K562 (cell line): ENCODE data around the gene ECHDC3. TPM values are rescaled to one million over a fixed set of nuclear protein-coding genes. Genes with fewer than 3 reads are reported as not detected.

Source experiments
- ARHGAP35 ChIP-seq: fragments of 450-650 bp; IDR thresholded peaks from 2 replicates; pipeline ENCODE4 v1.6.1; 2018; ENCODE audit not compliant: partially characterized antibody
- CCNT2 ChIP-seq: IDR thresholded peaks from 2 replicates; pipeline ENCODE4 v1.6.1; 2011; ENCODE audit warnings: borderline replicate concordance, low read depth, mild to moderate bottlenecking, moderate library complexity, mixed read lengths, low read length; ENCODE audit not compliant: insufficient read length; ENCODE audit errors: extremely low read depth
- DPF2 ChIP-seq: fragments of 450-650 bp; IDR thresholded peaks from 2 replicates; pipeline ENCODE4 v1.6.1; 2016
- FOSL1 ChIP-seq: fragments of 200-800 bp; sonication (Bioruptor generic); conservative IDR thresholded peaks from 2 replicates; pipeline ENCODE4 v1.6.1; 2016; ENCODE audit warnings: missing genetic modification characterization, missing compliant biosample characterization
- FOXK2 ChIP-seq, 2 experiments: fragments of 450-650 bp; IDR thresholded peaks in 1 of 2; conservative IDR thresholded peaks in 1 of 2; 2 replicates each; pipeline ENCODE4 v1.6.1; 2016; ENCODE audit warnings: low read depth in 2 of 2, mild to moderate bottlenecking in 1 of 2
- HMG20A ChIP-seq: fragments of 450-650 bp; formaldehyde crosslinking; conservative IDR thresholded peaks from 2 replicates; pipeline ENCODE4 v1.4.0; 2020; ENCODE audit warnings: mild to moderate bottlenecking, mixed read lengths
- KLF16 ChIP-seq: IDR thresholded peaks from 2 replicates; pipeline ENCODE4 v1.6.1; 2016; ENCODE audit warnings: antibody characterized with exemption
- MAFK ChIP-seq: IDR thresholded peaks from 2 replicates; pipeline ENCODE4 v1.6.1; 2011; ENCODE audit warnings: low read length, improper control_type of control experiment
- MEF2D ChIP-seq: conservative IDR thresholded peaks from 2 replicates; pipeline ENCODE4 v1.6.1; 2016; ENCODE audit warnings: low read depth, missing genetic modification characterization, missing compliant biosample characterization
- NBN ChIP-seq: fragments of 450-650 bp; IDR thresholded peaks from 2 replicates; pipeline ENCODE4 v1.6.1; 2016; ENCODE audit warnings: low read depth, mild to moderate bottlenecking
- NFIX ChIP-seq: fragments of 250-450 bp; sonication (Bioruptor Pico); IDR thresholded peaks from 2 replicates; pipeline ENCODE4 v1.4.0; 2020; ENCODE audit warnings: low read depth, mild to moderate bottlenecking, moderate library complexity
- PHTF2 ChIP-seq: fragments of 250-450 bp; sonication (Bioruptor Pico); IDR thresholded peaks from 2 replicates; pipeline ENCODE4 v1.5.0; 2021; ENCODE audit warnings: mild to moderate bottlenecking
- PML ChIP-seq: IDR thresholded peaks from 2 replicates; pipeline ENCODE4 v1.6.1; 2012; ENCODE audit warnings: low read length, inconsistent platforms
- RBM39 ChIP-seq: fragments of 200-400 bp; formaldehyde crosslinking; optimal IDR thresholded peaks from 2 replicates; pipeline ENCODE3; 2018; ENCODE audit warnings: low read depth, low read length
- SMARCB1 ChIP-seq: IDR thresholded peaks from 2 replicates; pipeline ENCODE4 v1.6.1; 2011; ENCODE audit warnings: improper control_type of control experiment, low read depth; ENCODE audit not compliant: insufficient read length
- SMARCC2 ChIP-seq: fragments of 450-650 bp; IDR thresholded peaks from 2 replicates; pipeline ENCODE4 v1.6.1; 2017; ENCODE audit warnings: antibody characterized with exemption, moderate library complexity, mild to moderate bottlenecking, low read depth
- SUPT5H ChIP-seq: fragments of 450-650 bp; IDR thresholded peaks from 2 replicates; pipeline ENCODE4 v1.6.1; 2016
- TARDBP ChIP-seq: fragments of 450-650 bp; IDR thresholded peaks from 2 replicates; pipeline ENCODE4 v1.6.1; 2016
- TCF7L2 ChIP-seq: fragments of 150-350 bp; IDR thresholded peaks from 2 replicates; pipeline ENCODE4 v1.6.1; 2016; ENCODE audit warnings: low read depth, mild to moderate bottlenecking, low read length, moderate library complexity
- TFAM ChIP-seq: fragments of 250-450 bp; sonication (Bioruptor Pico); conservative IDR thresholded peaks from 2 replicates; pipeline ENCODE4 v1.5.0; 2021; ENCODE audit warnings: mild to moderate bottlenecking, moderate library complexity
- ZNF146 ChIP-seq: IDR thresholded peaks from one replicate; pipeline ENCODE4 v1.6.1; 2018; ENCODE audit warnings: missing compliant biosample characterization; ENCODE audit not compliant: unreplicated experiment
- ZNF707 ChIP-seq: fragments of 250-450 bp; sonication (Bioruptor Pico); conservative IDR thresholded peaks from 2 replicates; pipeline ENCODE4 v1.8.0; 2022; ENCODE audit warnings: inconsistent platforms, mild to moderate bottlenecking, moderate library complexity
- polyA plus RNA-seq, 8 experiments: library from polyadenylated mRNA; depleted of rRNA in 4 of 8; stranded (reverse) in 5 of 8; unstranded in 3 of 8; fragments of >200 nt; fragmentation: Nextera tagmentation in 2 of 8; fragmentation: Illumina TruSeq in 1 of 8; extraction: Ambion mirVana in 2 of 8; extraction: Trizol in 1 of 8; gene quantifications; 2 replicates each; pipeline versions ENCODE4 v1.2.1 to v1.2.3, GENCODE V29; 2011 to 2014; ENCODE audit warnings: inconsistent platforms in 1 of 8, missing spikeins in 1 of 8
- total RNA-seq, 7 experiments: library from RNA; depleted of rRNA in 6 of 7; stranded (reverse); fragments of >200 nt in 6 of 7; fragmentation: Illumina TruSeq in 2 of 7; extraction: Trizol in 2 of 7; gene quantifications; 2 replicates each; pipeline versions ENCODE4 v1.2.1 to v1.2.3, GENCODE V29; 2011 to 2021; ENCODE audit warnings: low replicate concordance in 1 of 7
- TF ChIP-seq, protein P1 (sequence below): fragments of 250-450 bp; sonication (Bioruptor Pico); IDR thresholded peaks from 2 replicates; pipeline ENCODE4 v1.5.0; 2020; ENCODE audit warnings: mild to moderate bottlenecking
- TF ChIP-seq, protein P2 (sequence below): fragments of 250-450 bp; sonication (Bioruptor Pico); IDR thresholded peaks from 2 replicates; pipeline ENCODE4 v1.8.0; 2022; ENCODE audit warnings: moderate library complexity, mild to moderate bottlenecking, inconsistent platforms
- TF ChIP-seq, protein P3 (sequence below): fragments of 450-650 bp; IDR thresholded peaks from 2 replicates; pipeline ENCODE4 v1.6.1; 2016; ENCODE audit warnings: antibody characterized with exemption
- TF ChIP-seq, protein P4 (sequence below): fragments of 450-650 bp; formaldehyde crosslinking; conservative IDR thresholded peaks from 2 replicates; pipeline ENCODE4 v1.4.0; 2022; ENCODE audit warnings: mild to moderate bottlenecking, missing genetic modification characterization
- TF ChIP-seq, protein P5 (sequence below): fragments of 250-450 bp; sonication (Bioruptor Pico); IDR thresholded peaks from 2 replicates; pipeline ENCODE4 v1.5.1; 2021; ENCODE audit warnings: mild to moderate bottlenecking

The ECHDC3 gene
- total and polyA plus RNA-seq, 9 of the 15 experiments (the other 6 are each of a cell fraction or from before 2014, with no cell fraction given): 0.53 to 21.9 (median 15.7) TPM

DNA sequence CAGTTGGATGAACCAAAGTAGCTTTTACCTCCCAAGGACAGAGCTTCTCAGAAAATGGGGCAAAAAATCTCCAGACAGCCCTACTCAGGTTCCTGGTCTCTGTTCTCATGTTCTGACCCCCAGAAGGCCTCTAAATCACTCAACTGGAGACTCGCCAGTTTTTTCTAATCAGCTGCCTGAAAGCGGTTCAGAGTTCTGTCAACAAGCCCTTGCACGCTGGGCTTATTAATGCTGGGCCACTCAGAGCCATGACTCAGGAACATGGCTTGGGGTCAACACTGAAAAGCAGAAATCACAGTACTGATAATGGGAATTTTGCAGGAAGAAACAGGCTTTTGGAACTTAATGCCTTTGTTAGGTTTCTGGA is 15.3 kb downstream of the ECHDC3 start (continued):
- TF ChIP-seq, protein P1, sequence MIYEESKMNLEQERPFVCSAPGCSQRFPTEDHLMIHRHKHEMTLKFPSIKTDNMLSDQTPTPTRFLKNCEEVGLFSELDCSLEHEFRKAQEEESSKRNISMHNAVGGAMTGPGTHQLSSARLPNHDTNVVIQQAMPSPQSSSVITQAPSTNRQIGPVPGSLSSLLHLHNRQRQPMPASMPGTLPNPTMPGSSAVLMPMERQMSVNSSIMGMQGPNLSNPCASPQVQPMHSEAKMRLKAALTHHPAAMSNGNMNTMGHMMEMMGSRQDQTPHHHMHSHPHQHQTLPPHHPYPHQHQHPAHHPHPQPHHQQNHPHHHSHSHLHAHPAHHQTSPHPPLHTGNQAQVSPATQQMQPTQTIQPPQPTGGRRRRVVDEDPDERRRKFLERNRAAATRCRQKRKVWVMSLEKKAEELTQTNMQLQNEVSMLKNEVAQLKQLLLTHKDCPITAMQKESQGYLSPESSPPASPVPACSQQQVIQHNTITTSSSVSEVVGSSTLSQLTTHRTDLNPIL: no peak
- TF ChIP-seq FOXK2 (conservative IDR thresholded peaks at IDR 0.05 in 1 of 2, IDR thresholded peaks at IDR 0.05 in 1 of 2; ENCODE audit: low read depth in 2 of 2) (peak; percentile 91 to 94), ZNF707 (CRISPR knock-in tag) (no peak), KLF16 (peak; percentile 17; the same call in 1 of the 2 replicates), MAFK (peak; percentile 60), PHTF2 (CRISPR knock-in tag) (no peak), NBN (peak; percentile 31; the same call in 1 of the 2 replicates), ARHGAP35 (no peak), ZNF146 (CRISPR knock-in tag) (no peak), SMARCB1 (no peak), TARDBP (no peak), SUPT5H (no peak), RBM39 (no peak), MEF2D (tag) (no peak), CCNT2 (peak; percentile 76), FOSL1 (tag) (peak; percentile 86), NFIX (CRISPR knock-in tag) (0 out of 2 replicates have a peak, but pooled peaks have one; percentile 2), TFAM (CRISPR knock-in tag) (no peak), HMG20A (CRISPR knock-in tag) (no peak), TCF7L2 (no peak), DPF2 (peak; percentile 83), SMARCC2 (peak; percentile 57; the same call in 1 of the 2 replicates), PML (0 out of 2 replicates have a peak, but pooled peaks have one; percentile 32)
- TF ChIP-seq, protein P2, sequence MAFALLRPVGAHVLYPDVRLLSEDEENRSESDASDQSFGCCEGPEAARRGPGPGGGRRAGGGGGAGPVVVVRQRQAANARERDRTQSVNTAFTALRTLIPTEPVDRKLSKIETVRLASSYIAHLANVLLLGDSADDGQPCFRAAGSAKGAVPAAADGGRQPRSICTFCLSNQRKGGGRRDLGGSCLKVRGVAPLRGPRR: no peak
- TF ChIP-seq, protein P3, sequence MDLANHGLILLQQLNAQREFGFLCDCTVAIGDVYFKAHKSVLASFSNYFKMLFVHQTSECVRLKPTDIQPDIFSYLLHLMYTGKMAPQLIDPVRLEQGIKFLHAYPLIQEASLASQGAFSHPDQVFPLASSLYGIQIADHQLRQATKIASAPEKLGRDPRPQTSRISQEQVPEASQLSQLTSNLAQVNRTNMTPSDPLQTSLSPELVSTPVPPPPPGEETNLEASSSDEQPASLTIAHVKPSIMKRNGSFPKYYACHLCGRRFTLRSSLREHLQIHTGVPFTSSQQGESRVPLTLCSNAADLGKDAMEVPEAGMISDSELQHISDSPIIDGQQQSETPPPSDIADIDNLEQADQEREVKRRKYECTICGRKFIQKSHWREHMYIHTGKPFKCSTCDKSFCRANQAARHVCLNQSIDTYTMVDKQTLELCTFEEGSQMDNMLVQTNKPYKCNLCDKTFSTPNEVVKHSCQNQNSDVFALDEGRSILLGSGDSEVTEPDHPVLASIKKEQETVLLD: no peak
- TF ChIP-seq, protein P4, sequence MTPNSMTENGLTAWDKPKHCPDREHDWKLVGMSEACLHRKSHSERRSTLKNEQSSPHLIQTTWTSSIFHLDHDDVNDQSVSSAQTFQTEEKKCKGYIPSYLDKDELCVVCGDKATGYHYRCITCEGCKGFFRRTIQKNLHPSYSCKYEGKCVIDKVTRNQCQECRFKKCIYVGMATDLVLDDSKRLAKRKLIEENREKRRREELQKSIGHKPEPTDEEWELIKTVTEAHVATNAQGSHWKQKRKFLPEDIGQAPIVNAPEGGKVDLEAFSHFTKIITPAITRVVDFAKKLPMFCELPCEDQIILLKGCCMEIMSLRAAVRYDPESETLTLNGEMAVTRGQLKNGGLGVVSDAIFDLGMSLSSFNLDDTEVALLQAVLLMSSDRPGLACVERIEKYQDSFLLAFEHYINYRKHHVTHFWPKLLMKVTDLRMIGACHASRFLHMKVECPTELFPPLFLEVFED (CRISPR knock-in tag): no peak
- TF ChIP-seq, protein P5, sequence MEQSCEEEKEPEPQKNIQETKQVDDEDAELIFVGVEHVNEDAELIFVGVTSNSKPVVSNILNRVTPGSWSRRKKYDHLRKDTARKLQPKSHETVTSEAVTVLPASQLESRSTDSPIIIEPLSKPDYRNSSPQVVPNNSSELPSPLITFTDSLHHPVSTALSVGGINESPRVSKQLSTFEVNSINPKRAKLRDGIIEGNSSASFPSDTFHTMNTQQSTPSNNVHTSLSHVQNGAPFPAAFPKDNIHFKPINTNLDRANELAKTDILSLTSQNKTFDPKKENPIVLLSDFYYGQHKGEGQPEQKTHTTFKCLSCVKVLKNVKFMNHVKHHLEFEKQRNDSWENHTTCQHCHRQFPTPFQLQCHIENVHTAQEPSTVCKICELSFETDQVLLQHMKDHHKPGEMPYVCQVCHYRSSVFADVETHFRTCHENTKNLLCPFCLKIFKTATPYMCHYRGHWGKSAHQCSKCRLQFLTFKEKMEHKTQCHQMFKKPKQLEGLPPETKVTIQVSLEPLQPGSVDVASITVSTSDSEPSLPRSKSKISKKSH (CRISPR knock-in tag): no peak
